Calu3 (cell line): Measurements from ENCODE around the gene EXOSC5. TPM values are rescaled to one million over a fixed set of nuclear protein-coding genes. Genes with fewer than 3 reads are reported as not detected.
"Not testable (repeated sequence)": the region's sequence is repeated elsewhere in the genome, so short reads cannot be mapped to it uniquely, and the experiment has no call there.

Source experiments
- BruUV-seq: library from RNA; stranded (reverse); fragments of 400-500 nt; replicated peaks from 2 replicates; lab custom pipeline; 2021; lab: Mats Ljungman, UMichigan
- CTCF ChIA-PET: fragments of 300-600 bp; sonication (Branson Sonifier 250); formaldehyde crosslinking; loops from one replicate; lab custom pipeline; 2022; ENCODE audit warnings: antibody characterized with exemption; lab: Charles Lee
- DNase-seq: peaks from one replicate; pipeline ENCODE4 v3.0.0; 2022
- H3K27ac Mint-ChIP-seq: one replicate; pipeline ENCODE4 v1.8.0; 2022; ENCODE audit warnings: mixed read lengths; ENCODE audit not compliant: unreplicated experiment
- H3K27me3 Mint-ChIP-seq: one replicate; pipeline ENCODE4 v1.8.0; 2022; ENCODE audit warnings: mixed read lengths; ENCODE audit not compliant: unreplicated experiment
- H3K36me3 Mint-ChIP-seq: one replicate; pipeline ENCODE4 v1.8.0; 2022; ENCODE audit warnings: mild to moderate bottlenecking, moderate library complexity, mixed read lengths; ENCODE audit not compliant: insufficient read depth, unreplicated experiment
- H3K4me1 Mint-ChIP-seq: one replicate; pipeline ENCODE4 v1.8.0; 2022; ENCODE audit warnings: mild to moderate bottlenecking, low read depth, mixed read lengths; ENCODE audit not compliant: unreplicated experiment
- H3K4me3 Mint-ChIP-seq: one replicate; pipeline ENCODE4 v1.8.0; 2022; ENCODE audit warnings: mild to moderate bottlenecking, low read depth, moderate library complexity, mixed read lengths; ENCODE audit not compliant: unreplicated experiment
- H3K9me3 Mint-ChIP-seq: one replicate; pipeline ENCODE4 v1.8.0; 2022; ENCODE audit warnings: low read depth, mixed read lengths; ENCODE audit not compliant: unreplicated experiment
- CTCF ChIP-seq: fragments of 200-600 bp; IDR thresholded peaks from one replicate; pipeline ENCODE4 v1.8.0; 2022; ENCODE audit warnings: antibody characterized with exemption; ENCODE audit not compliant: unreplicated experiment
- intact Hi-C: fragments of 100-400 bp; cut with micrococcal nuclease; formaldehyde crosslinking; loops from one replicate; pipeline ENCODE4 v1.10.0; 2022; ENCODE audit not compliant: unreplicated experiment
- total RNA-seq: library from RNA; stranded (reverse); gene quantifications from 2 replicates; pipeline ENCODE4 v1.2.3, GENCODE V29; 2022

The EXOSC5 gene
- total RNA-seq, 1 experiment from 2014 or later, result 44.7 TPM

- Mint-ChIP-seq H3K4me3 (no peak overlapping the region), H3K36me3 (no peaks in the 10 kb centered on the region), H3K4me1 (peaks cover 19% of the 10 kb centered on the region), H3K27ac (no peak overlapping the region), H3K27me3 (no peaks in the 10 kb centered on the region), H3K9me3 (no peaks in the 10 kb centered on the region)
- DNase-seq, result no peak
- CTCF ChIA-PET, result no interaction called here
- intact Hi-C loops, result no loop called here
- BruUV-seq, result no TSS peak
- no peak for TF ChIP-seq CTCF
Measured at GRCh38 chr19:41411968-41412265, 14.8 kb upstream of the EXOSC5 start.

- Mint-ChIP-seq H3K9me3 (no peaks in the 10 kb centered on the region), H3K27me3 (no peaks in the 10 kb centered on the region), H3K4me1 (peaks cover 19% of the 10 kb centered on the region), H3K36me3 (no peaks in the 10 kb centered on the region), H3K4me3 (no peak overlapping the region), H3K27ac (no peak overlapping the region)
- DNase-seq, result no peak
- intact Hi-C loops, result no loop called here
- CTCF ChIA-PET, result no interaction called here
- no TSS peak for BruUV-seq
- no peak for TF ChIP-seq CTCF
Measured at GRCh38 chr19:41411100-41411967, 14.2 kb upstream of the EXOSC5 start.

GRCh38 chr19:41410336-41411054 lies 13.3 kb upstream of the EXOSC5 start:
- BruUV-seq, result no TSS peak
- Mint-ChIP-seq H3K4me1 (peaks cover 19% of the 10 kb centered on the region), H3K36me3 (no peaks in the 10 kb centered on the region), H3K4me3 (no peak overlapping the region), H3K9me3 (no peaks in the 10 kb centered on the region), H3K27me3 (no peaks in the 10 kb centered on the region), H3K27ac (peak overlapping the region; percentile 14)
- intact Hi-C loops, result no loop called here
- CTCF ChIA-PET, result interaction anchor here (1.3 to 2.1 kb wide), 4 partner anchors 29 to 58 kb away, joined by 3 to 7 read pairs (median 5); partner anchors contain the start of genes B9D2, DMAC2, ERICH4 and TGFB1
- no peak for TF ChIP-seq CTCF
- DNase-seq, result no peak

- H3K4me3 Mint-ChIP-seq, result peak overlapping the region; percentile 18
Measured at GRCh38 chr19:41409288-41409687, 12.1 kb upstream of the EXOSC5 start.

GRCh38 chr19:41408846-41409245 lies 11.7 kb upstream of the EXOSC5 start:
- BruUV-seq, DNase-seq, H3K27me3 Mint-ChIP-seq, H3K9me3 Mint-ChIP-seq, intact Hi-C loops, H3K36me3 Mint-ChIP-seq: not testable (repeated sequence)
- Mint-ChIP-seq H3K4me1 (peaks cover 19% of the 10 kb centered on the region), H3K4me3 (peak overlapping the region; percentile 18), H3K27ac (peak overlapping the region; percentile 79)
- CTCF ChIA-PET, result interaction anchor here (0.6 to 2.1 kb wide), 8 partner anchors 18 to 162 kb away, joined by 3 to 7 read pairs (median 4); partner anchors contain the start of genes B3GNT8, DMAC2, ERICH4 and TGFB1

More at GRCh38 chr19:41409288-41409687, 12.1 kb upstream of the EXOSC5 start:
- BruUV-seq, result no TSS peak
- Mint-ChIP-seq H3K36me3 (no peaks in the 10 kb centered on the region), H3K27me3 (no peaks in the 10 kb centered on the region), H3K27ac (peak overlapping the region; percentile 79), H3K4me1 (peaks cover 19% of the 10 kb centered on the region), H3K9me3 (no peaks in the 10 kb centered on the region)
- no peak for TF ChIP-seq CTCF
- DNase-seq, result peak; percentile 71
- CTCF ChIA-PET, result interaction anchor here (0.6 to 2.1 kb wide), 9 partner anchors 18 to 161 kb away, joined by 3 to 7 read pairs (median 4); partner anchors contain the start of genes B3GNT8, B9D2, DMAC2 and ERICH4
- intact Hi-C loops, result no loop called here
